H1 (cell line): Measurements from ENCODE around the gene DPY30. TPM values are rescaled to one million over a fixed set of nuclear protein-coding genes. Genes with fewer than 3 reads are reported as not detected.

Experiments used
- CTCF ChIA-PET: fragments of 300-600 bp; sonication (Branson Sonifier 250); formaldehyde crosslinking; loops from one replicate; lab custom pipeline; 2021; ENCODE audit not compliant: partially characterized antibody; lab: Charles Lee
- POLR2A ChIA-PET: fragments of 300-600 bp; sonication (Branson Sonifier 250); formaldehyde crosslinking; loops from one replicate; lab custom pipeline; 2021; ENCODE audit warnings: inconsistent platforms; ENCODE audit not compliant: partially characterized antibody; lab: Charles Lee
- DNase-seq, 2 experiments: peaks; one replicate each; pipeline versions ENCODE4 v3.0.0 to v3.0.0-alpha.2; 2010 to 2022; ENCODE audit warnings: low spot score in 2 of 2, low read depth in 1 of 2, mixed read lengths in 1 of 2
- FAIRE-seq: peaks from 2 replicates; lab custom pipeline; 2011; peaks lifted over from hg19 to GRCh38; lab: Jason Lieb, UNC
- H2AFZ ChIP-seq: 2 replicates; pipeline ENCODE4 v1.8.1; 2012; ENCODE audit warnings: low read length, inconsistent platforms
- H2AK5ac ChIP-seq: 2 replicates; pipeline ENCODE4 v1.6.1; 2013; ENCODE audit warnings: low read depth, low read length
- H2BK120ac ChIP-seq: replicated peaks from 2 replicates; pipeline ENCODE3; 2013; ENCODE audit warnings: low read depth, low read length, inconsistent platforms
- H2BK12ac ChIP-seq: 2 replicates; pipeline ENCODE4 v1.6.1; 2013; ENCODE audit warnings: low read depth, low read length
- H2BK15ac ChIP-seq: 2 replicates; pipeline ENCODE4 v1.6.1; 2013; ENCODE audit warnings: low read length
- H2BK20ac ChIP-seq: 2 replicates; pipeline ENCODE4 v1.6.1; 2013; ENCODE audit warnings: low read length
- H2BK5ac ChIP-seq: 2 replicates; pipeline ENCODE4 v1.6.1; 2013; ENCODE audit warnings: low read depth, low read length
- H3K14ac ChIP-seq: 2 replicates; pipeline ENCODE4 v1.6.1; 2013; ENCODE audit warnings: inconsistent platforms; ENCODE audit not compliant: insufficient read length
- H3K18ac ChIP-seq: 2 replicates; pipeline ENCODE4 v1.6.1; 2013; ENCODE audit warnings: low read length; ENCODE audit errors: extremely low read depth
- H3K23ac ChIP-seq: 2 replicates; pipeline ENCODE4 v1.6.1; 2013; ENCODE audit warnings: inconsistent platforms; ENCODE audit not compliant: insufficient read length
- H3K23me2 ChIP-seq: 2 replicates; pipeline ENCODE4 v1.6.1; 2013; ENCODE audit warnings: low read depth, low read length
- H3K27ac ChIP-seq: 2 replicates; pipeline ENCODE4 v1.6.1; 2011; ENCODE audit warnings: low read depth, low read length, inconsistent platforms
- H3K27me3 ChIP-seq, 4 experiments: replicated peaks in 1 of 4; 1 replicate in 1 of 4; 2 replicates in 3 of 4; pipeline versions ENCODE4 v1.6.1 to v1.8.1; 2011 to 2013; ENCODE audit warnings: low read length in 3 of 4, mild to moderate bottlenecking in 3 of 4, inconsistent platforms in 2 of 4, mixed read lengths in 2 of 4, moderate library complexity in 1 of 4; ENCODE audit not compliant: control insufficient read depth in 3 of 4, insufficient read depth in 3 of 4; ENCODE audit errors: extremely low read depth in 1 of 4
- H3K36me3 ChIP-seq, 4 experiments: 2 replicates each; pipeline versions ENCODE4 v1.6.1 to v1.8.1; 2011 to 2013; ENCODE audit warnings: mild to moderate bottlenecking in 4 of 4, low read length in 3 of 4, moderate library complexity in 2 of 4, control low read depth in 1 of 4, inconsistent platforms in 1 of 4; ENCODE audit not compliant: insufficient read depth in 4 of 4, control insufficient read depth in 2 of 4
- H3K4ac ChIP-seq: replicated peaks from 2 replicates; pipeline ENCODE3; 2013; ENCODE audit warnings: low read length, low read depth, mixed read lengths, inconsistent platforms; ENCODE audit not compliant: insufficient read length
- H3K4me1 ChIP-seq, 4 experiments: replicated peaks in 1 of 4; 1 replicate in 1 of 4; 2 replicates in 3 of 4; pipeline versions ENCODE4 v1.6.1 to v1.8.1; 2011 to 2013; ENCODE audit warnings: low read length in 3 of 4, inconsistent platforms in 2 of 4, mixed read lengths in 1 of 4; ENCODE audit not compliant: insufficient read depth in 4 of 4, control insufficient read depth in 3 of 4
- H3K4me2 ChIP-seq, 2 experiments: 2 replicates each; pipeline versions ENCODE4 v1.6.1 to v1.8.1; 2011 to 2013; ENCODE audit warnings: low read depth in 2 of 2, low read length in 2 of 2, control low read depth in 1 of 2, inconsistent platforms in 1 of 2, mild to moderate bottlenecking in 1 of 2; ENCODE audit not compliant: insufficient read depth in 1 of 2
- H3K4me3 ChIP-seq, 4 experiments: fragments of 200-600, 300-600 bp in 1 of 4; sonication (generic), shearing (Covaris generic), sonication (Bioruptor Twin) in 1 of 4; 2 replicates each; pipeline versions ENCODE4 v1.5.1 to v1.8.1; 2011 to 2016; ENCODE audit warnings: low read length in 4 of 4, low read depth in 3 of 4, control low read depth in 2 of 4, inconsistent platforms in 2 of 4, mild to moderate bottlenecking in 2 of 4, mixed read lengths in 1 of 4, moderate library complexity in 1 of 4; ENCODE audit not compliant: insufficient read depth in 2 of 4; ENCODE audit errors: extremely low read depth in 1 of 4
- H3K56ac ChIP-seq: replicated peaks from 2 replicates; pipeline ENCODE3; 2013; ENCODE audit warnings: low read depth, mild to moderate bottlenecking, mixed read lengths, low read length, inconsistent platforms; ENCODE audit not compliant: insufficient read length
- H3K79me1 ChIP-seq: 2 replicates; pipeline ENCODE4 v1.6.1; 2013; ENCODE audit warnings: low read depth, low read length, control low read depth
- H3K79me2 ChIP-seq, 2 experiments: 2 replicates each; pipeline versions ENCODE4 v1.6.1 to v1.8.1; 2012 to 2013; ENCODE audit warnings: low read length in 2 of 2, mild to moderate bottlenecking in 2 of 2, inconsistent platforms in 1 of 2; ENCODE audit not compliant: insufficient read depth in 2 of 2, control insufficient read depth in 1 of 2
- H3K9ac ChIP-seq, 4 experiments: replicated peaks in 1 of 4; 1 replicate in 1 of 4; 2 replicates in 3 of 4; pipeline versions ENCODE4 v1.6.1 to v1.8.1; 2011 to 2013; ENCODE audit warnings: low read depth in 3 of 4, low read length in 3 of 4, control low read depth in 2 of 4, mild to moderate bottlenecking in 2 of 4, moderate library complexity in 2 of 4, inconsistent platforms in 1 of 4; ENCODE audit errors: extremely low read depth in 1 of 4
- H3K9me3 ChIP-seq, 2 experiments: 2 replicates each; pipeline versions ENCODE4 v1.6.1 to v1.8.1; 2012 to 2013; ENCODE audit warnings: mild to moderate bottlenecking in 2 of 2, moderate library complexity in 2 of 2, control low read depth in 1 of 2, inconsistent platforms in 1 of 2, low read depth in 1 of 2, low read length in 1 of 2, mixed read lengths in 1 of 2; ENCODE audit not compliant: insufficient read depth in 2 of 2
- H4K20me1 ChIP-seq, 2 experiments: replicated peaks in 1 of 2; 2 replicates each; pipeline versions ENCODE3 to v1.8.1; 2011 to 2013; ENCODE audit warnings: inconsistent platforms in 2 of 2, low read length in 2 of 2, mild to moderate bottlenecking in 1 of 2; ENCODE audit not compliant: insufficient read depth in 2 of 2, control insufficient read depth in 1 of 2
- H4K5ac ChIP-seq: 2 replicates; pipeline ENCODE4 v1.6.1; 2013; ENCODE audit warnings: low read length, low read depth, mixed read lengths, inconsistent platforms; ENCODE audit not compliant: insufficient read length
- H4K8ac ChIP-seq: 2 replicates; pipeline ENCODE4 v1.8.0; 2013; ENCODE audit warnings: mild to moderate bottlenecking, moderate library complexity, low read length, inconsistent platforms; ENCODE audit not compliant: insufficient read depth; ENCODE audit errors: extremely low read depth
- H4K91ac ChIP-seq: replicated peaks from 2 replicates; pipeline ENCODE3; 2013; ENCODE audit warnings: low read length, mixed read lengths, inconsistent platforms; ENCODE audit not compliant: insufficient read length
- BRCA1 ChIP-seq: IDR thresholded peaks from 2 replicates; pipeline ENCODE4 v1.6.1; 2012; ENCODE audit warnings: low read depth, low read length, improper control_type of control experiment
- CBX8 ChIP-seq: fragments of 300-800, 300-1000 bp; sonication (generic); IDR thresholded peaks from 2 replicates; pipeline ENCODE4 v1.7.1; 2016; ENCODE audit warnings: low read depth, low read length, borderline replicate concordance
- CHD2 ChIP-seq: IDR thresholded peaks from 2 replicates; pipeline ENCODE4 v1.6.1; 2012; ENCODE audit warnings: low read length, improper control_type of control experiment
- CREB1 ChIP-seq: IDR thresholded peaks from 2 replicates; pipeline ENCODE4 v1.6.1; 2012; ENCODE audit warnings: inconsistent platforms
- EZH2 ChIP-seq: fragments of 200-600 bp; sonication (generic); IDR thresholded peaks from 2 replicates; pipeline ENCODE4 v1.7.1; 2012; ENCODE audit warnings: low read depth, mild to moderate bottlenecking, moderate library complexity, low read length, inconsistent platforms; ENCODE audit not compliant: severe bottlenecking
- GABPA ChIP-seq: IDR thresholded peaks from 2 replicates; pipeline ENCODE4 v1.6.1; 2011; ENCODE audit warnings: mild to moderate bottlenecking, low read length, moderate library complexity, borderline replicate concordance; ENCODE audit not compliant: insufficient read depth
- GTF2F1 ChIP-seq: IDR thresholded peaks from 2 replicates; pipeline ENCODE4 v1.6.1; 2012; ENCODE audit warnings: low read depth, low read length, improper control_type of control experiment, borderline replicate concordance
- SIRT6 ChIP-seq: IDR thresholded peaks from one replicate; pipeline ENCODE4 v1.7.1; 2012; ENCODE audit warnings: low read length, inconsistent platforms
- SP2 ChIP-seq: IDR thresholded peaks from 2 replicates; pipeline ENCODE4 v1.6.1; 2012; ENCODE audit warnings: mild to moderate bottlenecking, low read length, inconsistent platforms
- TBP ChIP-seq: IDR thresholded peaks from 2 replicates; pipeline ENCODE4 v1.6.1; 2011; ENCODE audit warnings: low read depth, low read length, improper control_type of control experiment
- WGBS, 2 experiments: shearing (Covaris generic) in 1 of 2; methylation state at CpG; one replicate each; pipeline versions ENCODE4 v1.1.6 to v1.1.7; 2013 to 2015; ENCODE audit warnings: low lambda C conversion rate in 2 of 2, mixed read lengths in 2 of 2, inconsistent platforms in 1 of 2, low coverage in 1 of 2, missing lambda C conversion rate in 1 of 2; ENCODE audit not compliant: insufficient replicate concordance in 2 of 2, insufficient coverage in 1 of 2, insufficient read length in 1 of 2; ENCODE audit errors: extremely low coverage in 1 of 2, missing lambda C conversion rate in 1 of 2; 5-methylcytosine and 5-hydroxymethylcytosine counted together
- polyA plus RNA-seq, 7 experiments: library from polyadenylated mRNA; depleted of rRNA in 3 of 7; stranded (reverse) in 5 of 7; unstranded in 2 of 7; fragments of >200 nt in 5 of 7; fragments of 200-250 nt in 2 of 7; gene quantifications; 1 replicate in 5 of 7; 2 replicates in 1 of 7; 4 replicates in 1 of 7; pipeline versions ENCODE4 v1.2.1 to v1.2.3, GENCODE V29; 2011 to 2013; ENCODE audit warnings: missing spikeins in 2 of 7, mixed read lengths in 2 of 7
- total RNA-seq: library from RNA; stranded (reverse); fragmentation: NEBNext Ultra II Directional; extraction: Animal tissue kit (Norgen Biotek cat#: 25700); gene quantifications from 2 replicates; pipeline ENCODE4 v1.2.1, GENCODE V29; 2021
- TF ChIP-seq, protein P1 (sequence below), 3 experiments: IDR thresholded peaks; 1 replicate in 2 of 3; 2 replicates in 1 of 3; pipeline versions ENCODE4 v1.5.1 to v1.6.1; 2011; ENCODE audit warnings: low read length in 3 of 3, mild to moderate bottlenecking in 3 of 3, inconsistent platforms in 2 of 3, low read depth in 1 of 3, moderate library complexity in 1 of 3; ENCODE audit not compliant: insufficient read depth in 1 of 3; ENCODE audit errors: control extremely low read depth in 1 of 3
- TF ChIP-seq, protein P2 (sequence below): IDR thresholded peaks from 2 replicates; pipeline ENCODE4 v1.6.1; 2011; ENCODE audit warnings: low read depth, mild to moderate bottlenecking, low read length; ENCODE audit not compliant: insufficient read depth

DPY30 gene
- total and polyA plus RNA-seq, 2 of the 8 experiments (the other 6 are each of a cell fraction or from before 2014, with no cell fraction given), result 139 to 157 TPM

DNA sequence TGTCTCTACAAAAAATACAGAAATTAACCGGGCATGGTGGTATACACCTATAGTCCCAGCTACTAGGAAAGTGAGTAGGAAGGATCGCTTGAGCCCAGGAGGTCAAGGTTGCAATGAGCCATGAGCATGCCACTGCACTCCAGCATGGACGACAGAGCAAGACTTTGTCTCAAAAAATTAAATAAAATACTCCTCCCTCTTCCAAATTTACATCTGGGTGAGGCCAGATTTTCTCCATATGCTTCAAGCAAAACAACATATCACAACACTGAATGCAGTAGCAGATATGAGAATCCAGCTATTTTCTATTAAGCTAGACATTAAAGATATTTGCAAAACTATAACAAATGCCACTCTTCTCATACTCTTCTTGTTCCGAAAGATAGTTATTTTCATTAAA is 49.7 kb downstream of the DPY30 start:
- Histone ChIP-seq H2AK5ac (no peak overlapping the region), H3K4me2 (no peak overlapping the region)
- TF ChIP-seq GABPA (no peak), SP2 (no peak), CREB1 (no peak), CBX8 (no peak), CHD2 (no peak), BRCA1 (no peak), TBP (no peak), GTF2F1 (no peak), EZH2 (no peak), SIRT6 (no peak)
- TF ChIP-seq, protein P1, sequence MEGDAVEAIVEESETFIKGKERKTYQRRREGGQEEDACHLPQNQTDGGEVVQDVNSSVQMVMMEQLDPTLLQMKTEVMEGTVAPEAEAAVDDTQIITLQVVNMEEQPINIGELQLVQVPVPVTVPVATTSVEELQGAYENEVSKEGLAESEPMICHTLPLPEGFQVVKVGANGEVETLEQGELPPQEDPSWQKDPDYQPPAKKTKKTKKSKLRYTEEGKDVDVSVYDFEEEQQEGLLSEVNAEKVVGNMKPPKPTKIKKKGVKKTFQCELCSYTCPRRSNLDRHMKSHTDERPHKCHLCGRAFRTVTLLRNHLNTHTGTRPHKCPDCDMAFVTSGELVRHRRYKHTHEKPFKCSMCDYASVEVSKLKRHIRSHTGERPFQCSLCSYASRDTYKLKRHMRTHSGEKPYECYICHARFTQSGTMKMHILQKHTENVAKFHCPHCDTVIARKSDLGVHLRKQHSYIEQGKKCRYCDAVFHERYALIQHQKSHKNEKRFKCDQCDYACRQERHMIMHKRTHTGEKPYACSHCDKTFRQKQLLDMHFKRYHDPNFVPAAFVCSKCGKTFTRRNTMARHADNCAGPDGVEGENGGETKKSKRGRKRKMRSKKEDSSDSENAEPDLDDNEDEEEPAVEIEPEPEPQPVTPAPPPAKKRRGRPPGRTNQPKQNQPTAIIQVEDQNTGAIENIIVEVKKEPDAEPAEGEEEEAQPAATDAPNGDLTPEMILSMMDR (IDR thresholded peaks at IDR 0.05; ENCODE audit: control extremely low read depth in 1 of 3, insufficient read depth in 1 of 3, low read depth in 1 of 3, low read length in 3 of 3), result no peak
- TF ChIP-seq, protein P2, sequence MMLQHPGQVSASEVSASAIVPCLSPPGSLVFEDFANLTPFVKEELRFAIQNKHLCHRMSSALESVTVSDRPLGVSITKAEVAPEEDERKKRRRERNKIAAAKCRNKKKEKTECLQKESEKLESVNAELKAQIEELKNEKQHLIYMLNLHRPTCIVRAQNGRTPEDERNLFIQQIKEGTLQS, result no peak

More for the DNA sequence above, 49.7 kb downstream of the DPY30 start:
- no peak overlapping the region for H3K9ac ChIP-seq
- H3K4me3 ChIP-seq, result no peak overlapping the region
- H3K18ac ChIP-seq, result no peak overlapping the region
- no peak overlapping the region for H2BK5ac ChIP-seq
- no peak overlapping the region for H3K56ac ChIP-seq
- H4K91ac ChIP-seq, result no peak overlapping the region
- FAIRE-seq (no peak), DNase-seq (no peak)
- ChIA-PET CTCF (no interaction called here), POLR2A (interaction anchor here (0.7 kb wide), 1 partner anchor 14 kb away, joined by 3 read pairs; no protein-coding TSS in a partner anchor)
- H3K4ac ChIP-seq, result no peak overlapping the region
- no peak overlapping the region for H2BK12ac ChIP-seq
- no peaks in the 10 kb centered on the region for H3K27me3 ChIP-seq
- H4K5ac ChIP-seq, result no peak overlapping the region
- H2AFZ ChIP-seq, result no peak overlapping the region
- H3K23ac ChIP-seq, result no peak overlapping the region
- 99% methylated on average over 4 of the region's 4 CpGs; no CpG with 5 or more reads in 1 of the 2 experiments for WGBS, 2 experiments
- peaks cover 3 to 76% of the 10 kb centered on the region in 2 experiments; a peak in 2 of 4 replicates for H3K79me2 ChIP-seq
- no peak overlapping the region for H2BK120ac ChIP-seq
- no peak overlapping the region for H2BK20ac ChIP-seq
- no peaks in the 10 kb centered on the region for H3K9me3 ChIP-seq
- no peak overlapping the region for H2BK15ac ChIP-seq
- no peaks in the 10 kb centered on the region for H4K20me1 ChIP-seq
- no peaks in the 10 kb centered on the region for H3K36me3 ChIP-seq
- H3K27ac ChIP-seq, result no peak overlapping the region
- H4K8ac ChIP-seq, result no peak overlapping the region
- H3K14ac ChIP-seq, result no peak overlapping the region
- H3K23me2 ChIP-seq, result no peaks in the 10 kb centered on the region
- H3K79me1 ChIP-seq, result peaks cover 2% of the 10 kb centered on the region; the same call in 1 of the 2 replicates
- no peaks in the 10 kb centered on the region for H3K4me1 ChIP-seq
